ENCODE measurements around the gene TPI1.

Gene TPI1

GRCh38 chr12:6912164-6912935 lies 45.0 kb downstream of the TPI1 start:
- TF ChIP-seq POLR2A (IDR thresholded peaks at IDR 0.05; ENCODE audit: extremely low read depth, insufficient read length) (no peak), MYC (IDR thresholded peaks at IDR 0.05; ENCODE audit: low read depth, low read length) (no peak)
- H3K4me3 ChIP-seq (ENCODE audit: low read depth, low read length), result no peak overlapping the region
- DNase-seq (ENCODE audit: low read depth), result no peak

GRCh38 chr12:6914246-6914946 lies 47.1 kb downstream of the TPI1 start, which contains the start of gene ENO2:
ENO2 (plus strand) TSS chr12:6914580; CDS start chr12:6915833, 1,253 bp downstream.
- TF ChIP-seq POLR2A (IDR thresholded peaks at IDR 0.05; ENCODE audit: extremely low read depth, insufficient read length) (no peak), MAX (IDR thresholded peaks at IDR 0.05; ENCODE audit: low read depth, low read length) (peak; percentile 65)
- no peak within 1 kb of the TSS for H3K4me3 ChIP-seq (ENCODE audit: low read depth, low read length)
- peak; percentile 64 for DNase-seq (ENCODE audit: low read depth)

GRCh38 chr12:6914947-6915788 lies 47.8 kb downstream of the TPI1 start:
- H3K4me3 ChIP-seq (ENCODE audit: low read depth, low read length), result no peak overlapping the region
- TF ChIP-seq MAX (IDR thresholded peaks at IDR 0.05; ENCODE audit: low read depth, low read length), result no peak
- TF ChIP-seq POLR2A (IDR thresholded peaks at IDR 0.05; ENCODE audit: extremely low read depth, insufficient read length), result no peak
- TF ChIP-seq CTCF (IDR thresholded peaks at IDR 0.05; ENCODE audit: low read depth, low read length), result no peak
- no peak for TF ChIP-seq MYC (IDR thresholded peaks at IDR 0.05; ENCODE audit: low read depth, low read length)
- DNase-seq (ENCODE audit: low read depth), result no peak

- TF ChIP-seq CTCF (IDR thresholded peaks at IDR 0.05; ENCODE audit: low read depth, low read length), result no peak
- no peak for TF ChIP-seq MYC (IDR thresholded peaks at IDR 0.05; ENCODE audit: low read depth, low read length)
- no peak for DNase-seq (ENCODE audit: low read depth)
- H3K4me3 ChIP-seq (ENCODE audit: low read depth, low read length), result no peak overlapping the region
Observed at GRCh38 chr12:6915789-6916285, 48.5 kb downstream of the TPI1 start.

GRCh38 chr12:6916426-6917200 lies 49.3 kb downstream of the TPI1 start:
- no peak for DNase-seq (ENCODE audit: low read depth)
- no peak for TF ChIP-seq MYC (IDR thresholded peaks at IDR 0.05; ENCODE audit: low read depth, low read length)
- TF ChIP-seq POLR2A (IDR thresholded peaks at IDR 0.05; ENCODE audit: extremely low read depth, insufficient read length), result no peak
- TF ChIP-seq CTCF (IDR thresholded peaks at IDR 0.05; ENCODE audit: low read depth, low read length), result no peak
- no peak for TF ChIP-seq MAX (IDR thresholded peaks at IDR 0.05; ENCODE audit: low read depth, low read length)
- no peak overlapping the region for H3K4me3 ChIP-seq (ENCODE audit: low read depth, low read length)

- no peak for DNase-seq (ENCODE audit: low read depth)
- TF ChIP-seq CTCF (IDR thresholded peaks at IDR 0.05; ENCODE audit: low read depth, low read length) (no peak), POLR2A (IDR thresholded peaks at IDR 0.05; ENCODE audit: extremely low read depth, insufficient read length) (no peak), MYC (IDR thresholded peaks at IDR 0.05; ENCODE audit: low read depth, low read length) (no peak), MAX (IDR thresholded peaks at IDR 0.05; ENCODE audit: low read depth, low read length) (no peak)
Observed at GRCh38 chr12:6917491-6918231, 50.3 kb downstream of the TPI1 start.

More at GRCh38 chr12:6917491-6918231, 50.3 kb downstream of the TPI1 start:
- no peak overlapping the region for H3K4me3 ChIP-seq (ENCODE audit: low read depth, low read length)
